Esophagus muscularis mucosa (tissue), 4 donors: ENCODE results near the gene PARD3B.

Source experiments
- EP300 ChIP-seq: sonication (generic); formaldehyde crosslinking; IDR thresholded peaks from one replicate; pipeline ENCODE4 v1.6.1; 2017; ENCODE audit warnings: antibody characterized with exemption
- POLR2A ChIP-seq: fragments of 450-650 bp; IDR thresholded peaks from one replicate; pipeline ENCODE4 v1.6.1; 2017; ENCODE audit warnings: antibody characterized with exemption, moderate library complexity, mild to moderate bottlenecking, low read depth
- POLR2AphosphoS5 ChIP-seq, 2 donors: sonication (generic); formaldehyde crosslinking; IDR thresholded peaks; one replicate each; pipeline ENCODE4 v1.6.1; 2017; ENCODE audit warnings: antibody characterized with exemption in 2 of 2
- TF ChIP-seq, protein P1 (sequence below), 3 experiments: fragments of 200-600 bp in 2 of 3; fragments of 450-650 bp in 1 of 3; sonication (generic) in 2 of 3; IDR thresholded peaks; one replicate each; pipeline ENCODE4 v1.5.1; 2017 to 2019; ENCODE audit warnings: antibody characterized with exemption in 3 of 3, mild to moderate bottlenecking in 2 of 3, moderate library complexity in 1 of 3

- TF ChIP-seq, protein P1, sequence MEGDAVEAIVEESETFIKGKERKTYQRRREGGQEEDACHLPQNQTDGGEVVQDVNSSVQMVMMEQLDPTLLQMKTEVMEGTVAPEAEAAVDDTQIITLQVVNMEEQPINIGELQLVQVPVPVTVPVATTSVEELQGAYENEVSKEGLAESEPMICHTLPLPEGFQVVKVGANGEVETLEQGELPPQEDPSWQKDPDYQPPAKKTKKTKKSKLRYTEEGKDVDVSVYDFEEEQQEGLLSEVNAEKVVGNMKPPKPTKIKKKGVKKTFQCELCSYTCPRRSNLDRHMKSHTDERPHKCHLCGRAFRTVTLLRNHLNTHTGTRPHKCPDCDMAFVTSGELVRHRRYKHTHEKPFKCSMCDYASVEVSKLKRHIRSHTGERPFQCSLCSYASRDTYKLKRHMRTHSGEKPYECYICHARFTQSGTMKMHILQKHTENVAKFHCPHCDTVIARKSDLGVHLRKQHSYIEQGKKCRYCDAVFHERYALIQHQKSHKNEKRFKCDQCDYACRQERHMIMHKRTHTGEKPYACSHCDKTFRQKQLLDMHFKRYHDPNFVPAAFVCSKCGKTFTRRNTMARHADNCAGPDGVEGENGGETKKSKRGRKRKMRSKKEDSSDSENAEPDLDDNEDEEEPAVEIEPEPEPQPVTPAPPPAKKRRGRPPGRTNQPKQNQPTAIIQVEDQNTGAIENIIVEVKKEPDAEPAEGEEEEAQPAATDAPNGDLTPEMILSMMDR (IDR thresholded peaks at IDR 0.05): no peak
- TF ChIP-seq POLR2A (no peak), EP300 (no peak), POLR2AphosphoS5 (IDR thresholded peaks at IDR 0.05) (no peak)
These were observed 1092.7 kb downstream of the PARD3B start for GRCh38 chr2:205637779-205638503.
